Activated naive CD4-positive, alpha-beta T cell treated with anti-CD3 and anti-CD28 coated beads, Interleukin-2, amount 50 U/mL, for 24 hours (primary cell): ENCODE results near the gene TXK.
A peak's percentile ranks its signal among the peaks of the same experiment; 100 is the strongest.

Experiments used
- H3K27ac Mint-ChIP-seq: one replicate; pipeline ENCODE4 v1.8.0; 2021; ENCODE audit warnings: mild to moderate bottlenecking, mixed read lengths
- H3K27me3 Mint-ChIP-seq: one replicate; pipeline ENCODE4 v1.8.0; 2021; ENCODE audit warnings: mixed read lengths
- H3K36me3 Mint-ChIP-seq: one replicate; pipeline ENCODE4 v1.8.0; 2021; ENCODE audit warnings: mixed read lengths
- H3K4me1 Mint-ChIP-seq: one replicate; pipeline ENCODE4 v1.8.0; 2021; ENCODE audit warnings: mixed read lengths
- H3K4me3 Mint-ChIP-seq: one replicate; pipeline ENCODE4 v1.8.0; 2021; ENCODE audit warnings: mild to moderate bottlenecking, mixed read lengths
- H3K9me3 Mint-ChIP-seq: one replicate; pipeline ENCODE4 v1.8.0; 2021; ENCODE audit warnings: mixed read lengths

TXK gene

GRCh38 chr4:48095441-48095840, 38.6 kb downstream of the TXK start:
- Mint-ChIP-seq H3K36me3 (peaks cover 15% of the 10 kb centered on the region), H3K4me1 (peaks cover 26% of the 10 kb centered on the region), H3K4me3 (no peak overlapping the region), H3K27me3 (no peaks in the 10 kb centered on the region), H3K9me3 (no peaks in the 10 kb centered on the region), H3K27ac (peak overlapping the region; percentile 87)

DNA sequence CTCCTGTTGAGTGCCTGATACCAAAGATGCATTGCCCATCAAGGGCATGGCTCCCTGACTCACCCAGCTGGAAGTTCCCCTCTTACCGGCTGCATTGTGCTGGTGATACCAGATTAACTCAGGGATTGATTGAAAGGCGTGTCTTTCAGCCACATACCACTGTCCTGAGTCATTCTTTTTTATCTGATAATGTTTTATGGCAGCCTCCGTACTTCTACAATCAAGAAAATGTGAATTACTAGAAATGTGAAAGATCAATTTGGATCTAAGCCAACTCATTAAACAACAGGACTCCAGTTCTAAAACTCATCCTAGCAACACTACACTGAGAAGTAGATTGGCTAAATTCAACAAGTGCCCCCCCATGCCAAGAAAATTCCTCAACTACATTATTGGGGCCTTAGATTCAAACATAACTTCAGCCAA, 40.0 kb downstream of the TXK start:
- no peaks in the 10 kb centered on the region for H3K9me3 Mint-ChIP-seq

DNA sequence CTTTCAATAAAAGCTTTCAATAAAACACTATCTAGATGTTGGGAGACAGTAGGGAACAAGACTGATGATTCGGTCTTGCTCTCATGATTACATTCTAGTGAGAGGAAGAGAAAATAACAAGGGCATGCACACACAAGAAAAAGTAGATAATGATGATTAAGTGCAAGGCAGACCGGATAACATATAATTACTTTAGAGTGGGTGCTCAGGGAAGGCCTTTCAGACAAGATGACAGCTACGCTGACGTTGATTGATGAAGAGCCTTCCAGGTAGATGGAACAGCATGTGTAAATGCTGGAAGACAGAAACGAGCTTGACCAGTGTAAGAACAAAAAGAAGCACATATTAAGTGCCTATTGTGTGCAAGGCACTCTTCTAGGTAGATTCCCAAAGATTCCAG, 43.4 kb downstream of the TXK start:
- Mint-ChIP-seq H3K36me3 (peaks cover 20% of the 10 kb centered on the region), H3K27ac (no peak overlapping the region), H3K27me3 (no peaks in the 10 kb centered on the region), H3K9me3 (no peaks in the 10 kb centered on the region), H3K4me1 (peaks cover 27% of the 10 kb centered on the region), H3K4me3 (no peak overlapping the region)

More for the DNA sequence above, 40.0 kb downstream of the TXK start:
- Mint-ChIP-seq H3K36me3 (peaks cover 15% of the 10 kb centered on the region), H3K4me3 (no peak overlapping the region), H3K4me1 (peaks cover 22% of the 10 kb centered on the region), H3K27ac (peak overlapping the region; percentile 91), H3K27me3 (no peaks in the 10 kb centered on the region)

GRCh38 chr4:48085821-48086589, 48.0 kb downstream of the TXK start:
- Mint-ChIP-seq H3K4me3 (no peak overlapping the region), H3K4me1 (peaks cover 44% of the 10 kb centered on the region), H3K36me3 (peaks cover 23% of the 10 kb centered on the region), H3K9me3 (no peaks in the 10 kb centered on the region), H3K27ac (peak overlapping the region; percentile 91), H3K27me3 (no peaks in the 10 kb centered on the region)

- peak overlapping the region; percentile 85 for H3K27ac Mint-ChIP-seq
- H3K27me3 Mint-ChIP-seq, result no peaks in the 10 kb centered on the region
Observed at GRCh38 chr4:48082956-48083355, 51.1 kb downstream of the TXK start.

DNA sequence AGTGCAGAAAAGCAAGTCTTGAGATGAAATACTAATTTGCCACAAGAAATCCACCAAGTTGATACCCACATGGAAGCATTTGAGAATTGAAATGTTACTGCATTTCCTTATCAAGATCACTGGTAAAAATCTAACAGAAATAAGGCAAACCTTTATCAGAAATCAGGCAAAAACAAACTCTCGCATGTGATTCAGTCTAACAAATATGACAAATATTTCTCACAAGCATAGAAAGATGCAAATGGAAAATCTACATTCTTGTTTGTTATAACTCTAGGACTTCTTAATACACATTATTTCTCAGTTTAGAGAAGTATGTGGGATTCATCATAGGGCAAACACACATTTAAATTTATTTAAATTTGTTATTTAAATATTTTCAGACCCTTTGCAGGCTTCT, 52.9 kb downstream of the TXK start:
- Mint-ChIP-seq H3K27me3 (no peaks in the 10 kb centered on the region), H3K9me3 (no peaks in the 10 kb centered on the region), H3K36me3 (peaks cover 23% of the 10 kb centered on the region), H3K27ac (peak overlapping the region; percentile 78), H3K4me1 (peaks cover 62% of the 10 kb centered on the region), H3K4me3 (no peak overlapping the region)

More at GRCh38 chr4:48082956-48083355, 51.1 kb downstream of the TXK start:
- peaks cover 65% of the 10 kb centered on the region for H3K4me1 Mint-ChIP-seq
- H3K36me3 Mint-ChIP-seq, result peaks cover 27% of the 10 kb centered on the region
- H3K9me3 Mint-ChIP-seq, result no peaks in the 10 kb centered on the region
- no peak overlapping the region for H3K4me3 Mint-ChIP-seq

DNA sequence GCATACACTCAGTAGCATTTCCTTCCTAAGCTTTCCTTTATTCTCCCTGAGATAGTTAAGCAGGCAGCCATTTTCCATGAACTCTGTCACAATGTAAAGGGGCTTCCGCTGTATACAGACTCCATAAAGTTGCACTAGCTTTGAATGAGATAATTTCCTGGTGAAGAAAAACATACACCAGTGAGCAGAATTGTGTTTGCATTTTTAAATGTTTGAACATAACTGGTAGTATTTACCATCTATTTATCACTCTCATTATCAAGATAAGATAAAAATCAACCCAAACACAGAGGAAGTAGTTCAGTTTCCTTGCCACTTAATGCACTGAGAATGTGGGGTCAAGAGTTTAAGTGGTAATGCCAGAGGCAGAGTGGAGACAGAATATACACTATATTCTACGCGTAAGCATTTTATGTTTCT, 54.1 kb downstream of the TXK start:
- no peaks in the 10 kb centered on the region for H3K9me3 Mint-ChIP-seq
- no peak overlapping the region for H3K4me3 Mint-ChIP-seq
- peaks cover 53% of the 10 kb centered on the region for H3K4me1 Mint-ChIP-seq
- H3K27me3 Mint-ChIP-seq, result no peaks in the 10 kb centered on the region
- H3K36me3 Mint-ChIP-seq, result peaks cover 14% of the 10 kb centered on the region
- H3K27ac Mint-ChIP-seq, result peak overlapping the region; percentile 79

DNA sequence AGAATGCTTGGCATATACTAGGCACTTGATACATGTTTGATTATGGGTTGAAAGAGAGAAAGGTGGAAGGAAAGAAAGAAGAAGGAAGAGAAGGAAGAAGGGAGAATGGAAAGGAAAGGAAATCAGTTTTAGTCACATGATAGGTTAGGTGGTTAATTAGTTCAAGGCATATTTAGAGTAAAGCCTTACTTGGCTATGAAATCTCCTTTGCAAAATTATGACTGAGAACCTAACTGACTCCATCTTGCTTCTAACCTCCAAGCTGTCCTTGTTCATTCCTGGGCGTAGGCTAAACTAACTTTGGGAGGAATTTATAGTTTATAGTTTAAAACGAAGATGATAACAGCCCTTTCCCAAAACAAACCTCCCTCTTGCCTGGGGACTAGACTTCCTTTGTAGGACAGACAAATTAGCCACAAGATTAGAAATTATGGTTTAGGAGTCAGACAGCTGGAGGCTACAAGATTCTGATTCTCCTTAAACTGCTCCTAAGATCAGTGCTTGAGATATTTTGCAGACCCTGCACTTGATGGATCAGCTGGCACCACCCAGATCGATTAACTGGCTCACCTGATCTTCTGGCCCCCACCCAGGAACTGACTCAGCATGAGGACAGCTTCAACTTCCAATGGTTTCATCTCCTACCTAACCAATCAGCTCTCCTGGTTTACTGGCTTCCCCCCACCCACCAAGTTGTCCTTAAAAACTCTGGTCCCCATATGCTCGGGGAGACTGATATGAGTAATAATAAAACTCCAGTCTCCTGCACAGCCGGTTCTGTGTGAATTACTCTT, 55.0 kb downstream of the TXK start:
- Mint-ChIP-seq H3K4me3 (no peak overlapping the region), H3K9me3 (no peaks in the 10 kb centered on the region), H3K27ac (peak overlapping the region; percentile 30), H3K36me3 (peaks cover 16% of the 10 kb centered on the region), H3K27me3 (no peaks in the 10 kb centered on the region), H3K4me1 (peaks cover 53% of the 10 kb centered on the region)

DNA sequence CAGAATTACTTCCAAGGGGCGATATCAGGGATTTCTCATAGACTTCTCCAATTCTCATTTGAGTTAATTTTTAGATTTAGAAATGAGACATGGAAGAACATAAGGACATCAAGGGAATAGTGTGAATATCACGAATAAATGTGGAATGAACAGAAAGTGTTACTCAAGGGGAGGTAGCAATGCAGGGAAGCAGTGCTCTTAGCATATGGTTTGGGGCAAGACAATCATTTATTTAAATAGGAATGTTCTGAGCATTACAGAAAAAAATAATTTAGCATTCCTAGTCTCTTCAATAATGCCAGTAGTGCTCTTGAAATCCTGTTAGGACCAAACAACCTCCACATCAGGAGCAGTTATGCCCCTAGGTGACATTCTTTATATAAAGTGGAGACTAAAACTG, 55.6 kb downstream of the TXK start:
- Mint-ChIP-seq H3K36me3 (peaks cover 14% of the 10 kb centered on the region), H3K4me3 (no peak overlapping the region)

DNA sequence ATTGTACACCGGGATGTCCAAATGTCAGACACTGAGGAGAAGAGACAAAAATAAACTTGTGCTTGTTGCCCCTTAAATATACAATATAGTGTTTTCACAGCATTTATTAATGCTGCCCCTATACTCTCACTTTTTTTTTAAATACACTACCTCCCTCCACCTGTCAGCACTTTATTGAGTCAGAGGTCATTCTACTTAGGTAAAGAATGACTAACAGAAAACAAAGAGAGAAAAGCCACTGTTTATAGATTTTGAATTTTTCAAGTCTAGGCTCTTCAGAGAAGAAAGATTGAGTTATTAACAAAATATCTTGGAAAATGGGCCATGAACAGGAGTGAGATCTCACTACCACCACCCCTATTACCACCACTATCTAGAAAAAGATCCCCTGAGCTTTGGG, 59.4 kb downstream of the TXK start:
- Mint-ChIP-seq H3K4me3 (no peak overlapping the region), H3K4me1 (peaks cover 25% of the 10 kb centered on the region), H3K36me3 (peaks cover 11% of the 10 kb centered on the region), H3K9me3 (no peaks in the 10 kb centered on the region), H3K27me3 (no peaks in the 10 kb centered on the region), H3K27ac (peak overlapping the region; percentile 62)

More for the DNA sequence above, 55.6 kb downstream of the TXK start:
- Mint-ChIP-seq H3K27me3 (no peaks in the 10 kb centered on the region), H3K27ac (peak overlapping the region; percentile 20), H3K4me1 (peaks cover 48% of the 10 kb centered on the region), H3K9me3 (no peaks in the 10 kb centered on the region)

DNA sequence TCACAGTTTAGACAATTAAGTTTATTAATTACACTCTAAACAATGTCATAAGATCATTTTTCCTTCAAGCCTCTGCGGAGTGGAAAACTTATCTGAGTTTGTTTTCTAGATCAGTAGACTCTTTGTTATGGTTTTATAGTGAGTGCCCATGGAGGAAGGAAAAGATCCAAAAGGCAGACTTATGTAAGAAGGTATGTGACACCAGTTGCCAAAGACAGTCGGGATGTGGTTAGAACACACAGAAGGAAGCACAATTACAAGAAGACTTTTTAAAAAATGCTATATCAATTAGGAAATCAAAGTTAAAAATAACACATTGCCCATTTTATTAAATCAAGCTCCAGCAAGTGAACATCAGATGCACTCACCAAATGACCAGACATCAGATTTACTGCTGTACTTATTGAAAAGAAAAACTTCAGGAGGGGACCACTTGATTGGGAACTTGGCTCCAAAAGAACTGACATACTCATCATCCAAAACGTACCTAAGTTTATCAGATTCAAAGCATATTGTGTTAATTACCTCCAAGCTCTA, 60.4 kb downstream of the TXK start:
- Mint-ChIP-seq H3K27me3 (no peaks in the 10 kb centered on the region), H3K4me3 (no peak overlapping the region), H3K36me3 (peaks cover 12% of the 10 kb centered on the region), H3K27ac (peak overlapping the region; percentile 62), H3K9me3 (no peaks in the 10 kb centered on the region), H3K4me1 (peaks cover 19% of the 10 kb centered on the region)

- Mint-ChIP-seq H3K27me3 (no peaks in the 10 kb centered on the region), H3K27ac (no peak overlapping the region), H3K4me1 (peaks cover 14% of the 10 kb centered on the region), H3K4me3 (no peak overlapping the region), H3K9me3 (no peaks in the 10 kb centered on the region), H3K36me3 (peaks cover 22% of the 10 kb centered on the region)
Observed at GRCh38 chr4:48071191-48071590, 62.9 kb downstream of the TXK start.

DNA sequence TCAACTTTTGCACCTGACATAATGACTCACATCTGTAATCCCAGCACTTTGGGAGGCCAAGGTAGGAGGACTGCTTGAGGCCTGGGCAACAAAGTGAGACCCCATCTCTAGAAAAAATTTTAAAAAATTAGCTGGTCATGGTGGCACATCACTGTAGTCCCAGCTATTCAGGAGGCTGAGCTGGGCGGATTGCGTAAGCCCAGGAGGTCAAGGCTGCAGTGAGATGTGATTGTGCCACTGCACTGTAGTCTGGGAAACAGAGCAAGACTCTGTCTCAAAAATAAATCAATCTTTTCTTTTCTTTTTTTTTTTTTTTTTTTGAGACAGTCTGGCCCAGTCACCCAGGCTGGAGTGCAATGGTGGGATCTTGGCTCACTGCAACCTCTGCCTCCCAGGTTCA, 65.0 kb downstream of the TXK start:
- Mint-ChIP-seq H3K27ac (no peak overlapping the region), H3K4me1 (peaks cover 27% of the 10 kb centered on the region), H3K27me3 (no peaks in the 10 kb centered on the region), H3K4me3 (no peak overlapping the region), H3K9me3 (no peaks in the 10 kb centered on the region), H3K36me3 (peaks cover 26% of the 10 kb centered on the region)

- Mint-ChIP-seq H3K4me1 (peaks cover 27% of the 10 kb centered on the region), H3K4me3 (no peak overlapping the region), H3K36me3 (peaks cover 26% of the 10 kb centered on the region), H3K27me3 (no peaks in the 10 kb centered on the region), H3K9me3 (no peaks in the 10 kb centered on the region), H3K27ac (peak overlapping the region; percentile 35)
Observed at GRCh38 chr4:48068182-48068581, 65.9 kb downstream of the TXK start.

DNA sequence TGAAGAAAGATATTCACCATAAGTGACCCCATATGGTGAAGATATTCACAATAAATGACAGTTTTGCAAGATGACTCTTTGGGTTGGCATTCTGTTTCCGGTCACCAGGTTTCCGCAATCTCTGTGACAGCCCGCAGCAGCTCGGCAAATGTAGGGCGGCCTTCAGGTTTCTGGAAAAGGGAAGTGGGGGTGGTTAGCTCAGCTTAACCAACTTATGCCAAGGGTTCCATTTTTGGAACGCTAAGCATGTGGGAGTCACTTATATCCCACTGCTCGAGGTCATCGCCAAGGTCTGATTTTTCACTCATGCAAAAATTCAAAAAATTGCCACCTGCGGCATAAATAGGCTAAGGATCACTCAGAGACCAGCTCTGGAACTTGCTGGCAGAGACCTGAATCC, 66.5 kb downstream of the TXK start:
- no peak overlapping the region for H3K4me3 Mint-ChIP-seq
- peaks cover 30% of the 10 kb centered on the region for H3K4me1 Mint-ChIP-seq
- H3K36me3 Mint-ChIP-seq, result peaks cover 28% of the 10 kb centered on the region
- H3K27me3 Mint-ChIP-seq, result no peaks in the 10 kb centered on the region
- H3K27ac Mint-ChIP-seq, result no peak overlapping the region
- no peaks in the 10 kb centered on the region for H3K9me3 Mint-ChIP-seq

DNA sequence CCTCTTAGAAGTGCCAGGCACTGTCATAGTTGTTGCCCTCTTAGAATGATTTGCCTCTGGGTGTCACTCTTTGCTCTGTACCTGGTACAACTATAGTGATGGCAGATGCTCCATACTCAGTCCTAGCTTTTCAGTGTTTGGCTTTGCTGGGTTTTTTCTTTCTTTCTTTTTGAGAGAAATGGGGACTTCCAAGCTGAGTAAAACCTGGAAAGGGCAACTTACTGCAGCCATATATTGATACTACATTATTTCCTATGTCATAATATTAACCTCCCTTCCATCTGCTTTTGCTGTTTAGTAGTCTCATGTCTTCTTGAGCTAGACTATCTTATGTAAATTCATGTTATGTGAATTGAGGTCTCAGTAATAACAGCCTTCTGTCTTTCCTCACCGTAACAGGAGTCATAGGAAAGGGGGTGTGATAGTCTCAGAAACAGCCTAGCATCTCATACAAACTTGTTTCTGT, 68.4 kb downstream of the TXK start:
- Mint-ChIP-seq H3K4me1 (peaks cover 33% of the 10 kb centered on the region), H3K27ac (peak overlapping the region; percentile 90), H3K36me3 (peaks cover 36% of the 10 kb centered on the region), H3K9me3 (no peaks in the 10 kb centered on the region), H3K4me3 (no peak overlapping the region), H3K27me3 (no peaks in the 10 kb centered on the region)
